ENCODE measurements around the gene CMIP. TPM values are rescaled to one million over a fixed set of nuclear protein-coding genes. Genes with fewer than 3 reads are reported as not detected.

CMIP gene
- total RNA-seq, 1 experiment from 2014 or later = 48.2 TPM

- H2BK12ac ChIP-seq (ENCODE audit: insufficient read length, low read depth, low read length) = no peak overlapping the region
- no peak overlapping the region for H3K14ac ChIP-seq (ENCODE audit: insufficient read depth, low read length)
- H3K27me3 ChIP-seq (ENCODE audit: insufficient read depth, low read length) = no peaks in the 10 kb centered on the region
- no peak overlapping the region for H3T11ph ChIP-seq (ENCODE audit: low read length)
- Mint-ChIP-seq H3K4me1 (peaks cover 8% of the 10 kb centered on the region in 2 experiments), H3K9me3 (no peaks in the 10 kb centered on the region), H3K27me3 (ENCODE audit: low read depth) (no peaks in the 10 kb centered on the region; the same call in 1 of the 2 replicates), H3K27ac (no peak overlapping the region), H3K4me3 (0 out of 5 replicates have a peak overlapping the region, but pooled peaks of 1 of the 2 experiments have one; percentile 48), H3K36me3 (ENCODE audit: insufficient read depth in 1 of 3, low read depth in 3 of 3) (no peaks in the 10 kb centered on the region)
- H3K4me2 ChIP-seq (ENCODE audit: insufficient read depth, insufficient read length, low read length) = no peak overlapping the region
- H4K20me1 ChIP-seq (ENCODE audit: control insufficient read depth, insufficient read depth, insufficient read length) = peaks cover 5% of the 10 kb centered on the region
- no peaks in the 10 kb centered on the region for H3K4me1 ChIP-seq (ENCODE audit: insufficient read depth, low read length)
- H3K23ac ChIP-seq (ENCODE audit: insufficient read length, low read depth, low read length) = no peak overlapping the region
- no peaks in the 10 kb centered on the region for H3K9me3 ChIP-seq (ENCODE audit: control insufficient read depth, low read depth, low read length)
- H2AK5ac ChIP-seq (ENCODE audit: insufficient read length, low read length) = no peak overlapping the region
- no peak overlapping the region for H2AFZ ChIP-seq (ENCODE audit: low read length)
- no peak overlapping the region for H2BK5ac ChIP-seq (ENCODE audit: insufficient read length, low read length)
- no peak for DNase-seq
- H2BK20ac ChIP-seq (ENCODE audit: low read depth, low read length, poor library complexity, severe bottlenecking) = no peak overlapping the region
- no peak overlapping the region for H3K9ac ChIP-seq (ENCODE audit: extremely low read depth, insufficient read length, low read length)
- no peaks in the 10 kb centered on the region for H3K23me2 ChIP-seq (ENCODE audit: insufficient read length, low read depth, low read length, poor library complexity, severe bottlenecking)
- H2BK15ac ChIP-seq (ENCODE audit: low read depth, low read length) = no peak overlapping the region
- H3K56ac ChIP-seq (ENCODE audit: insufficient read length, low read depth, low read length) = no peak overlapping the region
- no peak overlapping the region for H3K27ac ChIP-seq (ENCODE audit: insufficient read length, low read depth, low read length)
- no peak overlapping the region for H3K18ac ChIP-seq (ENCODE audit: insufficient read length, low read depth, low read length)
- H2BK120ac ChIP-seq (ENCODE audit: low read depth, low read length, poor library complexity, severe bottlenecking) = no peak overlapping the region
- no peak overlapping the region for H4K8ac ChIP-seq (replicated peaks; ENCODE audit: insufficient read length, low read depth, low read length)
- H4K5ac ChIP-seq (ENCODE audit: insufficient read length, low read depth, low read length) = no peak overlapping the region
- H3K4ac ChIP-seq (ENCODE audit: low read depth, low read length) = no peak overlapping the region
- peaks cover 3% of the 10 kb centered on the region; the same call in 1 of the 2 replicates for H3K79me2 ChIP-seq (ENCODE audit: insufficient read depth, low read length)
- TF ChIP-seq, protein P1, sequence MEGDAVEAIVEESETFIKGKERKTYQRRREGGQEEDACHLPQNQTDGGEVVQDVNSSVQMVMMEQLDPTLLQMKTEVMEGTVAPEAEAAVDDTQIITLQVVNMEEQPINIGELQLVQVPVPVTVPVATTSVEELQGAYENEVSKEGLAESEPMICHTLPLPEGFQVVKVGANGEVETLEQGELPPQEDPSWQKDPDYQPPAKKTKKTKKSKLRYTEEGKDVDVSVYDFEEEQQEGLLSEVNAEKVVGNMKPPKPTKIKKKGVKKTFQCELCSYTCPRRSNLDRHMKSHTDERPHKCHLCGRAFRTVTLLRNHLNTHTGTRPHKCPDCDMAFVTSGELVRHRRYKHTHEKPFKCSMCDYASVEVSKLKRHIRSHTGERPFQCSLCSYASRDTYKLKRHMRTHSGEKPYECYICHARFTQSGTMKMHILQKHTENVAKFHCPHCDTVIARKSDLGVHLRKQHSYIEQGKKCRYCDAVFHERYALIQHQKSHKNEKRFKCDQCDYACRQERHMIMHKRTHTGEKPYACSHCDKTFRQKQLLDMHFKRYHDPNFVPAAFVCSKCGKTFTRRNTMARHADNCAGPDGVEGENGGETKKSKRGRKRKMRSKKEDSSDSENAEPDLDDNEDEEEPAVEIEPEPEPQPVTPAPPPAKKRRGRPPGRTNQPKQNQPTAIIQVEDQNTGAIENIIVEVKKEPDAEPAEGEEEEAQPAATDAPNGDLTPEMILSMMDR (conservative IDR thresholded peaks at IDR 0.05) = no peak
- no CpG with 5 or more reads among the region's 7 CpGs for WGBS (ENCODE audit: extremely low coverage, insufficient read length, low lambda C conversion rate)
- no peak overlapping the region for H4K91ac ChIP-seq (ENCODE audit: insufficient read length, low read depth, low read length)
- H3K79me1 ChIP-seq (ENCODE audit: insufficient read depth, low read depth, low read length, poor library complexity, severe bottlenecking) = no peaks in the 10 kb centered on the region
Measured at GRCh38 chr16:81752876-81753227, 308.2 kb downstream of the CMIP start.

Measured in H9 (cell line).